HG03469 (cell line): ENCODE results near the gene ELAVL2.

Experiments
- ATAC-seq: cut with Tn5 transposase; IDR thresholded peaks from one replicate; pipeline ENCODE4 v1.9.1; 2021; ENCODE audit warnings: mild to moderate bottlenecking, moderate library complexity, moderate number of reproducible peaks; ENCODE audit not compliant: unreplicated experiment

The ELAVL2 gene

DNA sequence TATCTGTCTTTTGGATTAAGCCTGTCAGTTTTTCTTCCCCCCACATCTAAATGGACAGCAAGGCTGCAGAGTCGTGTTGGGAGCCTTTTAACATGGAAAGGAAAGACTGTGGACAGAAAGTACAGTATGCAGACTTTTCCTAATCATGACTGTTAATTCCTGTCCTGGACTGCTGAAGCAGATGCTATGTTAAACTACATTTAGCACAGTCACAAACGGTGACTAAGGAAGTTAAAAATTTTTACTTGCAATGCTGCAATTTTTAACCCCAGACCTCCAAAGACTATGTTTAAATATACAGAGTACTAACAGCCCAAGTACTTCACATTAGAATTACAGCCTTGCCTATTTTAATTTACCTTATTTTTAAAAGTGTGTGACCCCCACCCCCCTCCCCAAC lies 51.8 kb downstream of the ELAVL2 start:
- ATAC-seq: no peak

- ATAC-seq: no peak
These were observed 53.7 kb downstream of the ELAVL2 start for GRCh38 chr9:23772385-23772783.

DNA sequence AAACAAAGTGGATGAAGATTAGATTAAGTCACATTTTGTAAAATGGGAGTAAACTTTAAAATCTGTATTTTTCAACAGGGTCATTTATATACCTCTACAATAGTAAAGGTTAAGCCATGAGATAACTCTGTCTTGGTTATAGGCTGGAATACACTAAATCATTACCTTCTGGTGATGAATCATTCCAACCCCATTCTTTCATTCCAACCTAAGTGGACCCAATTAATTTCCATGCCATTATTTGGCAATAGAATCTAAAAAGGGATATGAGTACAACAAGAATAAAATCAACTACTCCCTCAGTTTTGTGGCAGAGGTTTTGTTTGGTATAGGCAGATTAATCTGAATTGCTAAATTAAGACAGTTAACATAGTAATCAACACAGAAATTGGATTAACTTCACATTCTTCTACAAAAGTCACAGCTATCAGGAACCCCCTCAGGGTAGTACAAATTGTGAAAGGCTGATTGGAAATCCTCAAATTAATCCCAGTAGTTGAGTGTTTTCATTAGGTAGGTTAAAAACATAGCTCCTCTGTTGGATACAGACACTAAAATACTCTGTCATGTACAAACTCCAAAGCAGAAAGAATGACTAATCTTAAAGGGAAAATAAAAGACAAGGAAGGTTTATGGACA lies 54.2 kb downstream of the ELAVL2 start:
- no peak for ATAC-seq

GRCh38 chr9:23769307-23769935 lies 56.6 kb downstream of the ELAVL2 start:
- no peak for ATAC-seq

- ATAC-seq: no peak
These were observed 57.2 kb downstream of the ELAVL2 start for GRCh38 chr9:23768861-23769260.

DNA sequence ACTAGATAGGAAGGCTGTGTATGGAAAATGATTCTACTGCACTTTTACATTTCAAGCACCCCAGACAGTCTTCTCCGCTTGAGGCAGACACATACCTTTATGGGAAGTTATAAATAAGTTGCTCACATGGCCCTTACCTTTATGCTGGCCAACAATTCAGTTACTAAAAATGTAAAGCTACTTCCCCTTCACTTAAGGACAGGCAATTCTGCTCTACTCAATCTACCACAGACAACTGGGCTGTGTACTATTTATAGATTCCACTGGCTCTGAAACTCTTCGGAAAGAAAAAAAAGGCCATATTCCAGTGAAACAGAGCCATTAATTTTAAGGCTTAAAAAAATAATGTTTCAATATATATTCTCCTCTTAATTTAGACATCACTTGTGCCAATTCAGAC lies 59.4 kb downstream of the ELAVL2 start:
- ATAC-seq: no peak

DNA sequence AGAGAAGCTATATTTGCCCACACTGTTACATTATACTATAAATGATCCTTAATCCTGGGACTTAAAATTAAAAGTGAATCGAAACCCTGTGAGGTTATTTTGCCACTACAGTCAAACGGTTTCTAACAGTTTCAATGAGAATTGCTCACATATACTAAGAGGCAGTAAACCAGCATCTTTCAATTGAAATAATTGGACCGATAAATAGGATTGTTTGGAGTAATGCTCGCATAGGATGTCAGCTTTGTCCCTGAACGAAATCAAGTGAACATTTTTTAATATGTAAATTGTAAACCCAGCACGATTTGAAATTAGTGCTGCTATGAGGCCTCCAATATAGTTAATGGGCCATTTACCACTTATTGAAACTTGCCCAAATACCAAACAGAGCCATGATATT lies 60.5 kb downstream of the ELAVL2 start:
- ATAC-seq: no peak

- no peak for ATAC-seq
These were observed 61.8 kb downstream of the ELAVL2 start for GRCh38 chr9:23764219-23764618.

DNA sequence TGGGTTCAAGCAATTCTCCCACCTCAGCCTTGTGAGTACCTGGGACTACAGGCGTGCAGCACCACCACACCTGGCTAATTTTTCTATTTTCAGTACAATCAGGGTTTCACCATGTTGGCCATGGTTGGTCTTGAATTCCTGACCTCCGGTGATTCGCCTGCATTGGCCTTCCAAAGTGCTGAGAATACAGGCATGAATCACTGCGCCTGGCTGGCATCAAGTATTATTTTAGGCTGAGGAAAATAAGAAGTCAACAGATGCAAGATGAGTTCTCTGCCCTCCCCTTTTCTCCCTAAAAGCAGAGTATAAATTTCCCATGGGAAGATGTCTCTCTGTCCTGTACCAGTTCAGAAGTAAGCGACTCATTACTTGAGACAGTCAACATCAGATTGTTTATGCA lies 71.5 kb downstream of the ELAVL2 start:
- ATAC-seq: no peak

DNA sequence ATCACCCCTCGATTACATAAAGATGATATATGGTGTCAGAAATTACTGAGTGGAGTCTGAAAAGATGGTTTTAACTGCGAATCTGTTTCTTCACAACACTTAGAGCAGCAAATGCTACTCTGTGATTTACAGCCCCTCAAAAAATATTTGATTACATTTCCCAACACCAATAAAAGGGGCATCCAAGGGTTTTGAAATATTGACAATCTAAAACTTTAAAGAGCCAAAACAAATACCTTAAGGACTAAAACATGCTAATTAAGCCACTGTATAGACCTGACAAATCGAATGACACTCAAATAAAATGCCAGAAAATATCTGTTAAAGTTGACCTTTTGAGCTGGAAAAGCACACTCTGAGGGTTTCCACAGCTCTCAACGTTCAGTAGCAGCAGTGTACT lies 73.2 kb downstream of the ELAVL2 start:
- ATAC-seq: no peak

DNA sequence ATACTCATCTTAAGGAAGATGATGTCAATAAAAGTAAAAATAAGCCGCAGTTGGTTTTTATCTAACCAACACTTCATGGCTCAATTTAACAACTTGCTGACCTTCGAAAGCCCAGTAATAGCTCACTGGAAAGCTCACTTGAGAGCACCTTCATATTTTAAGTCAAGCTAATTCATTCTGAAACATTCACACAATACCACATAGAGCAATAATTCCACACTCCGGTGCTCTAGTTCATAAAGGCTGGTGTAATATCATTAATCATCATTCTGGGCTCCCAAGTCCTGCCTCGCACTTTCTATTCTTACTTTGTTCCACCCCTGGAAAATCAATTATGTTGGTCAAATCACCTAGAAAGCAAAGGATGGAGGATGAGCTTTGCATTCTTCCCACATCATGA lies 74.4 kb downstream of the ELAVL2 start:
- ATAC-seq: no peak

DNA sequence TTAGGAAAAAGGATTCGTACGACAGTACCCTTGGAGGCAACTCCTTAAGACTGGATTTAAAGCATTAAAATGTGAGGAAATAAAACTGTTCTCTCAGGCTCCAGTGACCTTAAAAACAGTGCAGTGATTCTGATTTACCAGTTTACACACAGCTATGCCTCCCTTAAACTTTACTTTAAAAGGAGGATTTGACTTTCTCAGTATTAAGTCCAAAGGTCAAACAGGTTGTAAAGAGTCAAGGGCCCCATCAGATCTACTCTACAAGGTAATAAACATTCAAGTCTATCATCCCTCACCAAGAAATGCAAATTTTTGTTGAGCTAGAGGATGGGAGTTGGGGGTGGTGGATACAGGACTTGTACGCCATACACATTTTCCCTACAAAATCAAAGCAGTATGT lies 75.2 kb downstream of the ELAVL2 start:
- no peak for ATAC-seq

GRCh38 chr9:23747088-23748075 lies 78.7 kb downstream of the ELAVL2 start:
- no peak for ATAC-seq

DNA sequence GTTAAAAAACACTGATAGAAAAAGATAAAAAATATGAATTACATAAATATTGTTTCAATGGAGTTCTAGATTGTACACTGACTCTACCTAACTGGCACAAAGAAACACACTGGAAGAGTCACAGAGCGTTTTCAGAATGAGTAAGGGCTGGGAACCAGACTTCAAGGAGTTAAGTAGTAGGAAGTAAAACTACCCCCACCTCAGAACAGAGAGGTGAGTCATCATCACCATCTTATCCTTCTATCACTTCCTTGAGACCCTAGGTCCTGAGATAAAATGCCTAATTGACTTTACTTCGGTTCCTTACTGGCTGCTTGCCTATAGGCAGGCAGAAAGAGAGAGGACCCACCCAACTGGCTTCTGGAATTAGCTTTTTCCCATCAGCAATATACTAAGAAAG lies 79.7 kb downstream of the ELAVL2 start:
- no peak for ATAC-seq

GRCh38 chr9:23743036-23743435 lies 83.0 kb downstream of the ELAVL2 start:
- ATAC-seq: no peak

GRCh38 chr9:23741351-23741750 lies 84.7 kb downstream of the ELAVL2 start:
- ATAC-seq: no peak

- no peak for ATAC-seq
These were observed 85.5 kb downstream of the ELAVL2 start for GRCh38 chr9:23740531-23740930.

DNA sequence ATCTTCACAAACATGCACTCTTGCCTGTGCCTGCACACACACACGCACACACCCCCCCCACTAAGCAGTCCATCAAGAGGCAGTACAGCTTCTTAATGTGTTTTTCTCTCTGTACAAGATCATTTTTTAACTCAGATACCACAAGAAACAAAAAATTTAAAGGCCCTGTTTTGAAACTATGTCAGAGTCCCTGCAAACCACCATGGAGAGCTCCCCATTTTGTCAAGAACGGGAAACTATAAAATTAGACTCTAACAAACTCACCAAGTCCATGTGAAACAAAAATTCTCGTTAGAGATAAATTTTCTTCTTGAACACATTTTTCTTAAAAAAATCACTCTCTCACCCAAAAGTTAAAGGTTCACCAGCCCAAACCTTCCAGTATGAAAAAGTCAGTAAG lies 86.3 kb downstream of the ELAVL2 start:
- no peak for ATAC-seq

DNA sequence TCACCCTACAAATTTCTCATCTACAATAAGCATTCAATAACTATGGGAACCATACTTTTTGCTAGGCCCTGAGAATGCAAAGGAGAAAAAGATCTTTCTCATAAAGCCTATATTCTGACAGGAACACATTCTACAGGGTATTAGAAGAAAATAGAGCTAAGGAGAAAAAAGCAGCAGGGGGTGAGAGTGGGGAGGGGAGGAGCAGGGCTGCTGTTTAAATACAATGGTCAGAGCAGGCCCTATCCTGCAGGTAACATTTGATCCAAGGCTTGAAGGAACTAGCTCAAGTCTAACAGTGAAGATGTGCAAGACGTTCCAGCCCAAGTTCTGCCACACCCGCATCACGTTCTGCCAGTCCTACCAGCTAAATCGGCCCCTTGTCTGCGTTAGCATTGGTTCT lies 89.7 kb downstream of the ELAVL2 start:
- ATAC-seq: no peak

GRCh38 chr9:23733495-23734078 lies 92.5 kb downstream of the ELAVL2 start:
- no peak for ATAC-seq

GRCh38 chr9:23731353-23731752 lies 94.7 kb downstream of the ELAVL2 start:
- no peak for ATAC-seq
